Astrocyte (in vitro differentiated cells and primary cell): ENCODE results near the gene MTERF1.

ENCODE experiments used
- EZH2 ChIP-seq: IDR thresholded peaks from 2 replicates; pipeline ENCODE4 v1.6.1; 2012; ENCODE audit warnings: mild to moderate bottlenecking, low read length, inconsistent platforms; ENCODE audit not compliant: insufficient read depth
- TF ChIP-seq, protein P1 (sequence below): IDR thresholded peaks from 2 replicates; pipeline ENCODE4 v1.5.1; 2011; ENCODE audit warnings: low read depth, mild to moderate bottlenecking, inconsistent platforms, low read length, moderate library complexity; ENCODE audit not compliant: insufficient read depth

DNA sequence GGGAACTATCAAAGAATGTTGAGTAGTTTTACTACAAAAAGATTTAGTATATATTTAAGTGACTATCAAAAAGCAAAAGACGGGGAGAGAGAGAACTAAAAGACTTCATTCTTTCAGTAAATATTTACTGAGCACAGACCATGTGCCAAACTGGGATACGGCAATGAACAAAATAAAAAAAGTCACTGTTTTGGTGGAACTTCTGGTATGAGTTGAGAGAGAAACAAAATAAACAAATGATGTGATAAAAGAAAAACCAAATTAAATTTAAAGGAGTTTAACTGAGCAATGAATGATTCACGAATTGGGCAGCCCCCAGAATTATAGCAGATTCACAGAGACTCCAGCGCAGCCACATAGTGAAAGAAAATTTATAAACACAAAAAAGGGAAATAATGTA, 42.4 kb upstream of the MTERF1 start:
- TF ChIP-seq, protein P1, sequence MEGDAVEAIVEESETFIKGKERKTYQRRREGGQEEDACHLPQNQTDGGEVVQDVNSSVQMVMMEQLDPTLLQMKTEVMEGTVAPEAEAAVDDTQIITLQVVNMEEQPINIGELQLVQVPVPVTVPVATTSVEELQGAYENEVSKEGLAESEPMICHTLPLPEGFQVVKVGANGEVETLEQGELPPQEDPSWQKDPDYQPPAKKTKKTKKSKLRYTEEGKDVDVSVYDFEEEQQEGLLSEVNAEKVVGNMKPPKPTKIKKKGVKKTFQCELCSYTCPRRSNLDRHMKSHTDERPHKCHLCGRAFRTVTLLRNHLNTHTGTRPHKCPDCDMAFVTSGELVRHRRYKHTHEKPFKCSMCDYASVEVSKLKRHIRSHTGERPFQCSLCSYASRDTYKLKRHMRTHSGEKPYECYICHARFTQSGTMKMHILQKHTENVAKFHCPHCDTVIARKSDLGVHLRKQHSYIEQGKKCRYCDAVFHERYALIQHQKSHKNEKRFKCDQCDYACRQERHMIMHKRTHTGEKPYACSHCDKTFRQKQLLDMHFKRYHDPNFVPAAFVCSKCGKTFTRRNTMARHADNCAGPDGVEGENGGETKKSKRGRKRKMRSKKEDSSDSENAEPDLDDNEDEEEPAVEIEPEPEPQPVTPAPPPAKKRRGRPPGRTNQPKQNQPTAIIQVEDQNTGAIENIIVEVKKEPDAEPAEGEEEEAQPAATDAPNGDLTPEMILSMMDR = no peak
- TF ChIP-seq EZH2 = no peak
